HepG2 (cell line): Measurements from ENCODE around the gene GSK3A. TPM values are rescaled to one million over a fixed set of nuclear protein-coding genes. Genes with fewer than 3 reads are reported as not detected.
A peak's percentile ranks its signal among the peaks of the same experiment; 100 is the strongest.

Source experiments
- AHR ChIP-seq: IDR thresholded peaks from 2 replicates; pipeline ENCODE4 v1.6.1; 2018; ENCODE audit warnings: missing genetic modification reagents, missing compliant biosample characterization
- CREM ChIP-seq, 2 experiments: sonication (generic) in 1 of 2; formaldehyde crosslinking in 1 of 2; IDR thresholded peaks; 2 replicates each; pipeline versions ENCODE4 v1.4.0 to v1.6.1; 2016 to 2020; ENCODE audit warnings: antibody characterized with exemption in 1 of 2, mild to moderate bottlenecking in 1 of 2, missing genetic modification reagents in 1 of 2
- FOXA3 ChIP-seq: IDR thresholded peaks from 2 replicates; pipeline ENCODE4 v1.6.1; 2016; ENCODE audit warnings: missing genetic modification reagents, missing compliant biosample characterization
- GLI4 ChIP-seq: sonication (generic); formaldehyde crosslinking; IDR thresholded peaks from 2 replicates; pipeline ENCODE4 v1.5.1; 2020; ENCODE audit warnings: missing genetic modification reagents, mild to moderate bottlenecking, moderate library complexity, borderline replicate concordance
- KLF11 ChIP-seq: IDR thresholded peaks from 2 replicates; pipeline ENCODE4 v1.6.1; 2016; ENCODE audit warnings: missing compliant biosample characterization
- LBX2 ChIP-seq: sonication (generic); formaldehyde crosslinking; IDR thresholded peaks from 2 replicates; pipeline ENCODE4 v1.5.0; 2020; ENCODE audit warnings: missing genetic modification reagents, mild to moderate bottlenecking, borderline replicate concordance
- MEF2D ChIP-seq: sonication (generic); formaldehyde crosslinking; IDR thresholded peaks from 2 replicates; pipeline ENCODE4 v1.5.1; 2020; ENCODE audit warnings: mild to moderate bottlenecking, missing genetic modification reagents
- NFRKB ChIP-seq: fragments of 450-650 bp; IDR thresholded peaks from 2 replicates; pipeline ENCODE4 v1.6.1; 2017
- POLR2A ChIP-seq, 2 experiments: IDR thresholded peaks; 2 replicates each; pipeline ENCODE4 v1.6.1; 2011; ENCODE audit warnings: low read depth in 2 of 2, low read length in 2 of 2, mild to moderate bottlenecking in 1 of 2, moderate library complexity in 1 of 2; ENCODE audit not compliant: insufficient read depth in 1 of 2
- REXO4 ChIP-seq: sonication (generic); formaldehyde crosslinking; IDR thresholded peaks from 2 replicates; pipeline ENCODE4 v1.8.0; 2022; ENCODE audit warnings: missing genetic modification reagents, mild to moderate bottlenecking, borderline replicate concordance
- TEF ChIP-seq: sonication (generic); formaldehyde crosslinking; IDR thresholded peaks from 2 replicates; pipeline ENCODE4 v1.5.0; 2020; ENCODE audit warnings: missing genetic modification reagents
- YEATS2 ChIP-seq: sonication (generic); formaldehyde crosslinking; IDR thresholded peaks from 2 replicates; pipeline ENCODE4 v1.4.0; 2020; ENCODE audit warnings: missing genetic modification reagents, borderline replicate concordance
- ZBTB37 ChIP-seq: sonication (generic); formaldehyde crosslinking; IDR thresholded peaks from 2 replicates; pipeline ENCODE4 v1.4.0; 2020; ENCODE audit warnings: mild to moderate bottlenecking, missing genetic modification reagents
- ZNF687 ChIP-seq: sonication (generic); formaldehyde crosslinking; IDR thresholded peaks from 2 replicates; pipeline ENCODE4 v1.5.1; 2020; ENCODE audit warnings: mild to moderate bottlenecking, missing genetic modification reagents, moderate library complexity
- ZNF770 ChIP-seq: sonication (generic); formaldehyde crosslinking; IDR thresholded peaks from 2 replicates; pipeline ENCODE4 v1.5.0; 2020; ENCODE audit warnings: mild to moderate bottlenecking, missing genetic modification reagents
- ZNF800 ChIP-seq: sonication (generic); formaldehyde crosslinking; IDR thresholded peaks from 2 replicates; pipeline ENCODE4 v1.4.0; 2020; ENCODE audit warnings: missing genetic modification reagents
- ZSCAN29 ChIP-seq: sonication (generic); formaldehyde crosslinking; conservative IDR thresholded peaks from 2 replicates; pipeline ENCODE4 v1.4.0; 2020; ENCODE audit warnings: mild to moderate bottlenecking, missing genetic modification reagents
- polyA plus RNA-seq, 8 experiments: library from polyadenylated mRNA; depleted of rRNA in 3 of 8; stranded (reverse) in 7 of 8; unstranded in 1 of 8; fragments of >200 nt; fragmentation: Illumina TruSeq in 4 of 8; extraction: Trizol in 4 of 8; gene quantifications; 2 replicates each; pipeline versions ENCODE4 v1.2.1 to v1.2.3, GENCODE V29; 2011 to 2016; ENCODE audit warnings: low read depth in 4 of 8, missing spikeins in 1 of 8, mixed read lengths in 1 of 8; ENCODE audit not compliant: insufficient read depth in 1 of 8
- total RNA-seq, 5 experiments: library from RNA; depleted of rRNA; stranded (reverse); fragments of >200 nt; fragmentation: Illumina TruSeq; extraction: Trizol; gene quantifications; 2 replicates each; pipeline ENCODE4 v1.2.3, GENCODE V29; 2016; ENCODE audit warnings: low read depth in 1 of 5

Gene GSK3A
- total and polyA plus RNA-seq, 2 of the 13 experiments (the other 11 are each of a cell fraction or from before 2014, with no cell fraction given) = 16.9 to 52.5 TPM

GRCh38 chr19:42217520-42218437 is 24.6 kb downstream of the GSK3A start, which contains the start of gene DEDD2 (continued):
- TF ChIP-seq POLR2A (IDR thresholded peaks at IDR 0.05; ENCODE audit: insufficient read depth in 1 of 2, low read depth in 2 of 2, low read length in 2 of 2) = peak; percentile 75 to 84
- TF ChIP-seq MEF2D (CRISPR knock-in tag) = 0 out of 2 replicates have a peak, but pooled peaks have one; percentile 17
- TF ChIP-seq FOXA3 (CRISPR knock-in tag) = no peak
- peak; percentile 67; the same call in 1 of the 2 replicates for TF ChIP-seq CREM (IDR thresholded peaks at IDR 0.05)
- no peak for TF ChIP-seq CREM (CRISPR knock-in tag; IDR thresholded peaks at IDR 0.05)
- TF ChIP-seq LBX2 = no peak
- TF ChIP-seq TEF (CRISPR knock-in tag) = no peak
- TF ChIP-seq ZNF687 (CRISPR knock-in tag) = peak; percentile 84
- 0 out of 2 replicates have a peak, but pooled peaks have one; percentile 13 for TF ChIP-seq KLF11 (CRISPR knock-in tag)
- TF ChIP-seq ZSCAN29 (CRISPR knock-in tag) = 0 out of 2 replicates have a peak, but pooled peaks have one; percentile 53
- TF ChIP-seq YEATS2 = no peak; the same call in 1 of the 2 replicates
- no peak for TF ChIP-seq REXO4 (CRISPR knock-in tag)
- peak; percentile 79 for TF ChIP-seq ZNF800 (CRISPR knock-in tag)
- TF ChIP-seq ZBTB37 (CRISPR knock-in tag) = 0 out of 2 replicates have a peak, but pooled peaks have one; percentile 28
- no peak for TF ChIP-seq ZNF770 (CRISPR knock-in tag)
- no peak for TF ChIP-seq NFRKB
- TF ChIP-seq GLI4 (CRISPR knock-in tag) = peak; percentile 89; the same call in 1 of the 2 replicates
- TF ChIP-seq AHR (CRISPR knock-in tag) = no peak; the same call in 1 of the 2 replicates
